Thymus (tissue), 11 donors: ENCODE results near the gene AGMAT. TPM values are rescaled to one million over a fixed set of nuclear protein-coding genes. Genes with fewer than 3 reads are reported as not detected.
"Not testable (repeated sequence)": the region's sequence is repeated elsewhere in the genome, so short reads cannot be mapped to it uniquely, and the experiment has no call there.

Experiments used
- DNase-seq, 9 donors: peaks; one replicate each; pipeline ENCODE4 v3.0.0-alpha.2; 2013; ENCODE audit warnings: low spot score in 9 of 9, low read depth in 6 of 9, missing footprints in 1 of 9
- H3K27ac ChIP-seq, 2 donors: one replicate each; pipeline ENCODE4 v1.5.1; 2013; ENCODE audit warnings: control low read depth in 1 of 2, low read depth in 1 of 2, low read length in 1 of 2, mild to moderate bottlenecking in 1 of 2, moderate library complexity in 1 of 2
- H3K27me3 ChIP-seq, 2 donors: one replicate each; pipeline ENCODE4 v1.5.1; 2013; ENCODE audit warnings: low read length in 1 of 2; ENCODE audit not compliant: control insufficient read depth in 2 of 2, insufficient read depth in 1 of 2
- H3K36me3 ChIP-seq, 2 donors: one replicate each; pipeline ENCODE4 v1.5.1; 2013; ENCODE audit warnings: low read length in 1 of 2, mild to moderate bottlenecking in 1 of 2, moderate library complexity in 1 of 2; ENCODE audit not compliant: control insufficient read depth in 2 of 2, insufficient read depth in 2 of 2
- H3K4me1 ChIP-seq, 2 donors: one replicate each; pipeline ENCODE4 v1.5.1; 2013; ENCODE audit warnings: low read length in 2 of 2; ENCODE audit not compliant: control insufficient read depth in 2 of 2, insufficient read depth in 2 of 2
- H3K4me3 ChIP-seq, 2 donors: one replicate each; pipeline ENCODE4 v1.5.1; 2013; ENCODE audit warnings: low read length in 2 of 2, control low read depth in 1 of 2, mild to moderate bottlenecking in 1 of 2
- H3K9me3 ChIP-seq, 2 donors: one replicate each; pipeline ENCODE4 v1.5.1; 2013; ENCODE audit warnings: low read length in 1 of 2, mild to moderate bottlenecking in 1 of 2; ENCODE audit not compliant: control insufficient read depth in 2 of 2, insufficient read depth in 1 of 2
- WGBS: extraction: QIAGEN DNeasy Blood & Tissue Kit; methylation state at CpG from one replicate; pipeline ENCODE4 v1.1.7; 2013; 5-methylcytosine and 5-hydroxymethylcytosine counted together
- polyA plus RNA-seq: library from polyadenylated mRNA; stranded (reverse); fragments of 200-250 nt; gene quantifications from one replicate; pipeline ENCODE4 v1.2.3, GENCODE V29; 2013
- total RNA-seq: library from RNA; stranded (reverse); fragments of 120-200 nt; gene quantifications from one replicate; pipeline ENCODE4 v1.2.4, GENCODE V29; 2013
- donor health status: healthy.

Gene AGMAT
- total and polyA plus RNA-seq, 2 donors: 3.8 to 4.2 TPM

DNA sequence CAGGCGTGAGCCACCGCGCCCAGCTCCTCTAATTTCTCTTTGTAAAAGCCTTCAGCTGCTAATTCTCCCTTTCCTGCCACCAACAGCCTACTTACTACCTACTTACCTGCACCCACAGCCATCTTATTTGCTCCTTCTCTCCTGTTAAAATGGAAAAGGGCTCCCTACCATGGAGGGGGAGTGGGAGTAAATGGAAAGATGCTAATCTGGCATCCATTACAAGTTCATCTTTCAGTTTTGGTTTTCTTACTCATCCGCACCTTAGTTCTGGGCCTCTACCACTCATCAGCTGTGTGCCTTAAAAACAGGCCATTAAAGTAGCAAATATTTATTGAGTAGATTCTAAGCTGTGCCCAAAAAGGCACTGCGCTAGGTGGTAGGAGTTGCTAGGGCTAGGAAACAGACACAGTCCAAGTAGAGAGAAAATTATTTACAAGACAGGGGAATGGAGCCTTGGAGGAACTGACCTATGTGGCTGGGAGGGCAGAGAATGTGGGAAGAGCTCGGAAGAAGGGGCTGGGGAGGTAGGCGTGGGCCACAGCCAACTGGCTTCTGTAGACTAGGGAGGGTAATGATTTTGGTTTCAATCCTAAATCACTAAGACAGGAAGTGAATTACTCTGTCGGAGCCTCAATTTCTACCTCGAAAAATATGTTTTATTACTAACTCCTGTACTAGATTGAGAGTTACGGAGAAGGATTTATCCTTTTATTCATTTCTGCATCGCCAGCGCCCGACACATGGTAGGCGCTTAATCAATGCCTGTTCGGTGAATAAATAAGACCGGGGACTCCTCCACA is 31.7 kb upstream of the AGMAT start:
- DNase-seq: no peak
- Histone ChIP-seq H3K36me3 (no peaks in the 10 kb centered on the region), H3K27me3 (no peaks in the 10 kb centered on the region), H3K9me3 (no peaks in the 10 kb centered on the region), H3K4me1 (peaks cover 7 to 10% of the 10 kb centered on the region in 2 donors), H3K4me3 (peak overlapping the region; percentile 94 to 95), H3K27ac (peak overlapping the region; percentile 79 to 96)
- WGBS: 38% methylated on average over 16 of the region's 16 CpGs

DNA sequence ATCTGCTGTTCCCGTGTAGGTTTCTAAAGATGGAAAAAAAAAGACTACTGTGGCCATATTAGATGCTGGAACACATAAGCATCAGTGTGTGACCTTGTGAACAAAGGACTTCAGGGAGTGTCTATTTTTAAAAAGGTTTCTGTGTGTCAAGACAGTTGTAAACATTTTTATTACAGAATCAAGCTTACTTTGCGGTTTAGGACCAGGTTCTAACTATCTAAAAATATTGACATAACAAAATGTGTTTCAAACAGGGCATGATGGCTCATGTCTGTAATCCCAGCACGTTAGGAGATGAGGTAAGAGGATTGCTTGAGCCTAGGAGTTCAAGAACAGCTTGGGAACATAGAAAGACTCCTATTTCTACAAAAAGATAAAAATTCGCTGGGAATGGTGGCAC is 25.3 kb upstream of the AGMAT start:
- Histone ChIP-seq H3K27ac (no peak overlapping the region), H3K4me3 (no peak overlapping the region), H3K9me3 (no peaks in the 10 kb centered on the region), H3K27me3 (no peaks in the 10 kb centered on the region), H3K36me3 (no peaks in the 10 kb centered on the region), H3K4me1 (no peaks in the 10 kb centered on the region)
- 86% methylated on average over 4 of the region's 4 CpGs for WGBS
- no peak for DNase-seq

DNA sequence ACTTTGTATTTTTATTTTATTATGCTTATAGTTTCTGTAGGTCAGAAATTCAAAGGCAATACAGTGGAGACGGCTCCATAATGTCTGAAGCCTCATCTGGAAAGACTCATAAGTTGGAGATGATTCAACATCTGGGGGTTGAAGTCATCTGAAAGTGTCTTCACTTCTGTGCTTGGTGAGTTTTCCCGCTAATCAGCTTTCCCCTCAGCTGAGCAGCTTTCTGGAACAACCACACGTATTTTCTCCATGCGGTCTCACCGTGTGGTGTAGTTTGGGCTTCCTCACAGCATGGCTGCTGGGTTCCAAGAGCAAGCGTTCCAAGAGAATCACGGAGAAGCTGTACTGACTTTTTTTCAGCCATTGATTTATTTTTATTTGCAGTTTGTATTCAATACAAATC is 24.8 kb upstream of the AGMAT start:
- no peaks in the 10 kb centered on the region for H3K36me3 ChIP-seq
- no peaks in the 10 kb centered on the region for H3K9me3 ChIP-seq
- H3K27me3 ChIP-seq: no peaks in the 10 kb centered on the region
- WGBS: 96% methylated on average over 7 of the region's 7 CpGs
- no peaks in the 10 kb centered on the region for H3K4me1 ChIP-seq
- no peak overlapping the region for H3K27ac ChIP-seq
- no peak for DNase-seq
- no peak overlapping the region for H3K4me3 ChIP-seq

DNA sequence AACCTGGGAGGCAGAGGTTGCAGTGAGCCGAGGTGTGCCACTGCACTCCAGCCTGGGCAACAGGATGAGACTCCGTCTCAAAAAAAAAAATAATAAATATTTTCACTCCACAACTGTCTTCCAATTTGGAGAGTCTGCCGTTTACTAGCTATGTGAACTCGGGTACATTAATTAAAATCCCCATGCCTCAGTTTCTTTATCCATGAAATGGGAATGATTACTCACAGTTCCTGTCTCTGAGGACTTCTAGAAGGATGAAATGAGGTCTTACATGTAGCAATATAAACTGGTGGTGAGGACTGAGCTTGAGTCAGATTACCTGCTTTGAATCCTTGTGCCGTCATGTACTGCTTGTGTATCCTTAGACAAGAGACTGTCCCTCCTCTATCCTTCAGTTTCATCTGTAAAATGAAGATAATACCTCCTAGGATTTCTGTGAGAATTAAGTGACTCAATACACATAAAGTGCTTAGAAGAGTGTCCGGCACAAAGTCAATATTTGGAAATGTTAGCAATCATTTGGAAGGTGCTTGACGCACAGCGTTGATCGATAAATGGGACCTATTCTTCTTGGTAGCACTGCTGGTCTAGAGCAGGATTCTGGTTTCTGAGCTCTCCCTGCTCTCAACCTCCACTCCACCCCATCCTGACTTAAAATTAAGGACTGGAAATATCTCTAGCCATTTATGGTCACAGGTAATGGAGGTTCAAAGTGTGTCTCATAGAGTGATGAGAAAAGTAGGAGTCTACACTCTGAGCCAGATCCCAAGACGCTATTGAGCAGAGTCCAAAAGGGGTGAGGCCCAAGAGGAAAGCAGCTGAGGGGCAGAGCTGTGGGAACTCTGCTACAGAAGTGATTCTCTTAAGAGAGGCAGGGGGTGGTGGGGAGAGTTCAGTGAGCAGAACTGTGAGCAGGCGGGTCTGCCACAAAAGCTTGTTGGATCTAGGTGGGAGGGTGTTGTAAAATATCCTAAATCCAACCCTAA is 20.8 kb upstream of the AGMAT start:
- no peaks in the 10 kb centered on the region for H3K36me3 ChIP-seq
- no peak overlapping the region for H3K4me3 ChIP-seq
- peaks cover 7 to 11% of the 10 kb centered on the region in 2 donors for H3K4me1 ChIP-seq
- no peaks in the 10 kb centered on the region for H3K27me3 ChIP-seq
- H3K9me3 ChIP-seq: peaks cover 0 to 5% of the 10 kb centered on the region in 2 donors
- WGBS: 94% methylated on average over 11 of the region's 11 CpGs
- H3K27ac ChIP-seq: no peak overlapping the region
- no peak for DNase-seq

DNA sequence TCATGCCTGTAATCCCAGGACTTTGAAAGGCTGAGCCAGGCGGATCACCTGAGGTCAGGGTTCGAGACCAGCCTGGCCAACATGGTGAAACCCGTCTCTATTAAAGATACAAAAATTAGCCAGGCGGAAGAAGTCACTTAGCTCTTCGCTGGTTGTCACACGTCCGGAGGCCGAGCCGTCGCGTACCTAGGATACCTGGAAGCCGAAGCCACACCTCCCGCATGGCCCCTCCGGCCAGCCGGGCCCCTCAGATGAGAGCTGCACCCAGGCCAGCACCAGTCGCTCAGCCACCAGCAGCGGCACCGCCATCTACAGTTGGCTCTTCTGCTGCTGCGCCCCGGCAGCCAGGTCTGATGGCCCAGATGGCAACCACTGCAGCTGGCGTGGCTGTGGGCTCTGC is 19.5 kb upstream of the AGMAT start:
- H3K36me3 ChIP-seq, DNase-seq, H3K4me3 ChIP-seq, H3K27me3 ChIP-seq, H3K9me3 ChIP-seq: not testable (repeated sequence)
- H3K4me1 ChIP-seq: peaks cover 7 to 11% of the 10 kb centered on the region in 2 donors
- H3K27ac ChIP-seq: peak overlapping the region in 1 of 2 donors; percentile 27
- 99% methylated on average over 21 of the region's 21 CpGs for WGBS

DNA sequence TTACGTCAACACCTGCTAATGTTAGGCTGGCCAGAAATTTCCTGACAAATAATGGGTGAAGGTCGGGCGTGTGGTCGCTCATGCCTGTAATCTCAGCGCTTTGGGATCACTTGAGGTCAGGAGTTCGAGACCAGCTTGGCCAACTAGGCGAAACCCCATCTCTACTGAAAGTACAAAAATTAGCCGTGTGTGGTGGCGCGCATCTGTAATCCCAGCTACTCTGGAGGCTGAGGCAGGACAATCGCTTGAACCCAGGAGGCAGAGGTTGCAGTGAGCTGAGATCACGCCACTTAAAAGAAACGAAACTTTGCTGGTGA is 19.1 kb upstream of the AGMAT start:
- 71% methylated on average over 13 of the region's 13 CpGs for WGBS

DNA sequence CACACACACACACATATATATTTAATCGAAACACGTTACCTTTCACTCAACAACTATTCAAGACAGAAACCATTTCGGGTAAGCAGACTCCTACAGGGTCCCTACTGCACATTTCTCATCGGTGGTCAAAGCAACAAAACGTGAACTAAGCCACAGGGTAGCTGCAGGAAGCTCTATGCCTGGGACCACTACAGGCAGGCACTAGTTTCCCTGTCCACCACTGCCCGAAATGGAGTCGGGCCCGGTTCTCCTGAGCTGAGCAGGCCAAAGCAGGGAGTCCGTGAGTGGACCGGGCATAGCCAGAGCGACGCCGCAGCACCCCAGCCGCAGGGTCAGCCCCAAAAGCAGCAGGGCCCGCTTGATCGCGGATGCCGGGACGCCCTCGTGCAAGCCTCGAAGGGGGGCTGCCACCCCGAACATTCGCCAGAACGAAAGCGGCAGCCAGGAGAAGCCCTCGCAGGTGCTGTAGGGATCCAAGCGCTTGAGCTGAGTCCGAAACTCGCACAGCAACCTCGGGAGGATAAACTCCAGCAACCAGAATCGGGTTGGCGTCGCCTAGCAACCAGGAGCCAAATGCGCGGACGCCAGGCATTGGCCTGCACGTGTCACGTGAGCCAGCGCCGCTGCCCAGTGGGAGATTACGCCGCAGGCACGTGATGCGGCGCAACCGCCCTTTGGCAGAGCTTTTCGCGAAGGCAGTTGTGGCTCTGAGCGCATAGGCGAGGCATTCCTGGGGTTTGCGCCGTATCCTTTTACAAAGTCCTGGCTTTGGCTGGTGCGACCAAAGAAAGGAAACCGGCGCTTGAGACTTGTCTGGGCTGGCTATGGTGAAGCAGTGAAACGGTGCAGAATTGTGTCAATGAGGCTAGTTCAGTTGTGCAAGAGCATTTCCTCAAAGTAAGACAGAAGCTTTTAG is 18.5 kb upstream of the AGMAT start:
- H3K27ac ChIP-seq: peak overlapping the region; percentile 72 to 74
- peak overlapping the region; percentile 68 to 72 for H3K4me3 ChIP-seq
- DNase-seq: peak; percentile 80 to 95 (median 86)
- peaks cover 7 to 11% of the 10 kb centered on the region in 2 donors for H3K4me1 ChIP-seq
- 3% methylated on average over 56 of the region's 56 CpGs for WGBS
- no peaks in the 10 kb centered on the region for H3K27me3 ChIP-seq
- peaks cover 0 to 5% of the 10 kb centered on the region in 2 donors for H3K9me3 ChIP-seq
- no peaks in the 10 kb centered on the region for H3K36me3 ChIP-seq

More for the DNA sequence above, 19.1 kb upstream of the AGMAT start:
- not testable (repeated sequence) for H3K27me3 ChIP-seq, H3K9me3 ChIP-seq, DNase-seq, H3K36me3 ChIP-seq
- peak overlapping the region; percentile 46 to 70 for H3K27ac ChIP-seq
- H3K4me1 ChIP-seq: peaks cover 7 to 11% of the 10 kb centered on the region in 2 donors
- H3K4me3 ChIP-seq: peak overlapping the region; percentile 68 to 72

DNA sequence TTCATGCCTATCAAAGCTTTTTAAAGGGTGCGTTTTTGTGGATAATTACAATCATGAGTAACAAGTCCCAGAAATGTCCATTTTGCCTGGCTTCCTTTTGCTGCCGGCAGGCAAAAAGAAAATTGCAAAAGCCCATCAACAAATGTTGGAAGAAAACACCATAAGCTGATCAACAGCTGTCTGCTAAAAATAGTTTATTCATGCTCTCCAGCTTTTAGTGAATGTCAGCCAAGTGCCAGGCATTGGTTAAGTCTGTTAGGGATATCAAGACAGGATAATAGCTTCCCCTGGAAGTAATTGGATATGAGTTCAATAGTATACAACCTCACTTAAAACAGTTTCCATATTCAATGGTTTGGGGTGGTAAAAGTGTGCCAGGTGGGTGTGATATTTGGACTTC is 13.6 kb upstream of the AGMAT start:
- Histone ChIP-seq H3K9me3 (peaks cover 0 to 5% of the 10 kb centered on the region in 2 donors), H3K27ac (no peak overlapping the region), H3K4me1 (peaks cover 2 to 5% of the 10 kb centered on the region in 2 donors), H3K36me3 (no peaks in the 10 kb centered on the region), H3K4me3 (no peak overlapping the region), H3K27me3 (peaks cover 0 to 9% of the 10 kb centered on the region in 2 donors)
- DNase-seq: no peak
- 96% methylated on average over 2 of the region's 2 CpGs for WGBS
